Mesothelial cell of epicardium (in vitro differentiated cells): ENCODE results near the gene RAD51B. TPM values are rescaled to one million over a fixed set of nuclear protein-coding genes. Genes with fewer than 3 reads are reported as not detected.
"Not testable (repeated sequence)": the region's sequence is repeated elsewhere in the genome, so short reads cannot be mapped to it uniquely, and the experiment has no call there.

ENCODE experiments used
- DNase-seq, 2 experiments: peaks; one replicate each; pipeline ENCODE4 v3.0.0; 2021; ENCODE audit warnings: low spot score in 2 of 2; ENCODE audit not compliant: unreplicated experiment in 2 of 2
- H3K27ac Mint-ChIP-seq: 2 replicates; pipeline ENCODE4 v1.8.0; 2021; ENCODE audit warnings: mixed read lengths
- H3K27me3 Mint-ChIP-seq: 2 replicates; pipeline ENCODE4 v1.8.0; 2021; ENCODE audit warnings: low read depth, mixed read lengths
- H3K36me3 Mint-ChIP-seq: 2 replicates; pipeline ENCODE4 v1.8.0; 2021; ENCODE audit warnings: mixed read lengths
- H3K4me1 Mint-ChIP-seq: 2 replicates; pipeline ENCODE4 v1.8.0; 2021; ENCODE audit warnings: mixed read lengths
- H3K4me3 Mint-ChIP-seq: 2 replicates; pipeline ENCODE4 v1.8.0; 2021; ENCODE audit warnings: mild to moderate bottlenecking, moderate library complexity, mixed read lengths
- H3K9me3 Mint-ChIP-seq: 2 replicates; pipeline ENCODE4 v1.8.0; 2021; ENCODE audit warnings: mixed read lengths
- CTCF ChIP-seq: fragments of 200-600 bp; sonication (generic); IDR thresholded peaks from one replicate; pipeline ENCODE4 v1.5.0; 2021; ENCODE audit warnings: antibody characterized with exemption; ENCODE audit not compliant: unreplicated experiment
- total RNA-seq: library from RNA; stranded (reverse); gene quantifications from 3 replicates; pipeline ENCODE4 v1.2.1, GENCODE V29; 2021

The RAD51B gene
- total RNA-seq, 1 donor from 2014 or later, result 34.7 TPM

DNA sequence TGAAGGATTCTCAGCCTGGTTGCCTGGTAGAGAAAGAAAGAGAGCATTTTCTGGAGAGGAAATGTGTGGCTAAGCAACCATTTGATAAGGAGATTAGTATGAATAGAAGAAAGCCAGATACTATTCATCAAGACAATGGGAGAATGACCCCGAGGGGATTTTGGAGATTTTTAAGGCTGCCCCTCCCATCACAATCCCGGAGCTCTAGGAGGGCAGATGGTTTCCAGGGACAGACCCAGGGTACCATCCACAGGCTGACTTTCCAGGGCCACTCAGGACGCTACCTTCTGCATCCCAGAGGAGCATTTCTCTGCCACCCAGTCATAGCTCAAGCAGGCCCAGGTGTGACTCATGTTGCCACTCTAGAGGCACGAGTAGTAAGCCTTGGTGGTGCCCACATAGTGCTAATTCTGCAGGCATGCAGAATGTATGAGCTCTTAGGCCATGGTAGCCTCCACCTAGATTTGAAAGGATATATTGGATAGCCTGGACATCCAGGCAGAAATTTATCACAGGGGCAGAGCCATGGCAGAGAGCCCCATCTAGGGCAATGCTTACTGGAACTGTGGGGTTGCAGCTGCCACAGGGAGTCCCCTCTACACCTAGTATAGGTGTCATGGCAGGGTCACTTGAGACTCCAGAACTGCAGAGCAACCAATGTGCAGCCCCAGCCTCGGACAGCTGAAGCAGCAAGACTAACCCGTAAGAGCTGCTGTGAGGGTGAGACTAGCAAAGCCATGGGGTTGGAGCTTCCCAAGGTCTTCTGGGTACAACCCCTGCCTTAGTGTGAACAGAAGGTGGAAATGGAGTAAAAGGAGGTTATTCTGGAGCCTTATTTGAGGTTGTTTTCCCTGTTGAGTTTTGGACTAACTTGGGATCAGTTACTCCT lies 607.3 kb downstream of the RAD51B start:
- TF ChIP-seq CTCF, result no peak
- Mint-ChIP-seq H3K9me3 (peaks cover 21% of the 10 kb centered on the region), H3K4me3 (no peak overlapping the region), H3K27me3 (no peaks in the 10 kb centered on the region), H3K27ac (no peak overlapping the region), H3K36me3 (peaks cover 24% of the 10 kb centered on the region), H3K4me1 (peaks cover 5% of the 10 kb centered on the region)
- no peak for DNase-seq

- peaks cover 24% of the 10 kb centered on the region for H3K9me3 Mint-ChIP-seq
- no peak overlapping the region for H3K4me3 Mint-ChIP-seq
- DNase-seq, result no peak
Measured at GRCh38 chr14:68427550-68427890, 607.9 kb downstream of the RAD51B start.

GRCh38 chr14:68428900-68429299 lies 609.3 kb downstream of the RAD51B start:
- Mint-ChIP-seq H3K9me3 (peaks cover 26% of the 10 kb centered on the region), H3K36me3 (peaks cover 28% of the 10 kb centered on the region)
- not testable (repeated sequence) for H3K27me3 Mint-ChIP-seq, H3K27ac Mint-ChIP-seq, H3K4me3 Mint-ChIP-seq, H3K4me1 Mint-ChIP-seq, DNase-seq

More at GRCh38 chr14:68427550-68427890, 607.9 kb downstream of the RAD51B start:
- H3K36me3 Mint-ChIP-seq, result peaks cover 26% of the 10 kb centered on the region
- no peaks in the 10 kb centered on the region for H3K27me3 Mint-ChIP-seq
- TF ChIP-seq CTCF, result no peak
- H3K4me1 Mint-ChIP-seq, result peaks cover 5% of the 10 kb centered on the region
- H3K27ac Mint-ChIP-seq, result no peak overlapping the region

GRCh38 chr14:68434173-68434572 lies 614.6 kb downstream of the RAD51B start:
- not testable (repeated sequence) for DNase-seq, H3K27ac Mint-ChIP-seq, H3K4me1 Mint-ChIP-seq, H3K4me3 Mint-ChIP-seq, H3K27me3 Mint-ChIP-seq
- Mint-ChIP-seq H3K36me3 (peaks cover 35% of the 10 kb centered on the region), H3K9me3 (peaks cover 28% of the 10 kb centered on the region)

- not testable (repeated sequence) for H3K4me3 Mint-ChIP-seq, H3K27ac Mint-ChIP-seq, H3K27me3 Mint-ChIP-seq, H3K4me1 Mint-ChIP-seq, DNase-seq
- Mint-ChIP-seq H3K36me3 (peaks cover 23% of the 10 kb centered on the region), H3K9me3 (peaks cover 25% of the 10 kb centered on the region)
Measured at GRCh38 chr14:68435631-68436030, 616.1 kb downstream of the RAD51B start.

GRCh38 chr14:68439676-68440075 lies 620.1 kb downstream of the RAD51B start:
- no peak for DNase-seq
- no peak for TF ChIP-seq CTCF
- H3K27me3 Mint-ChIP-seq, result no peaks in the 10 kb centered on the region
- H3K4me1 Mint-ChIP-seq, result no peaks in the 10 kb centered on the region
- H3K9me3 Mint-ChIP-seq, result peaks cover 15% of the 10 kb centered on the region
- H3K27ac Mint-ChIP-seq, result no peak overlapping the region
- H3K36me3 Mint-ChIP-seq, result peaks cover 12% of the 10 kb centered on the region
- no peak overlapping the region for H3K4me3 Mint-ChIP-seq

DNA sequence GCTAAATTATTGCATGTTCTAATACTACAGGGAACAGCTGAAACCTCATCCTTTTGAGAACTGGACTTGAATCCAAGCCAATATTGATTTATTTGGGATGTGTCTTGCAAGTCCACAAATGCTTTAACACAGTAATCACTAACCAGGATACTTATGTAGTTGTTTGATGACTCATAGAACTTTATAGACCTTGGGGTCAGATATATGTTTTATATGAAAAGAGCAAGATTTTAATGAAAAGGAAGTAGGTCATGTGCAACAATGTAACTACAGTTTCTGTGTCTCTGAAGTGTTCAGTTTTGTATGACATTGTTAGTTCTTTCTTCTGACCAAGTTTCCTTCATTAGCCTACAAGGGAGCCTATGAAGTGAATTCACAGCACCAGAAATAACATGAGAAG lies 621.2 kb downstream of the RAD51B start:
- no peaks in the 10 kb centered on the region for H3K27me3 Mint-ChIP-seq
- H3K36me3 Mint-ChIP-seq, result peaks cover 9% of the 10 kb centered on the region
- DNase-seq, result no peak
- no peaks in the 10 kb centered on the region for H3K4me1 Mint-ChIP-seq
- no peak overlapping the region for H3K4me3 Mint-ChIP-seq
- no peak for TF ChIP-seq CTCF
- H3K27ac Mint-ChIP-seq, result no peak overlapping the region
- peaks cover 12% of the 10 kb centered on the region for H3K9me3 Mint-ChIP-seq
